ENCODE results near the gene RNF144A.
"Not testable (repeated sequence)": the region's sequence is repeated elsewhere in the genome, so short reads cannot be mapped to it uniquely, and the experiment has no call there.

The RNF144A gene

GRCh38 chr2:6887751-6888192, 29.4 kb upstream of the RNF144A start:
- H3K4me3 ChIP-seq (ENCODE audit: low read length) = no peak overlapping the region
- TF ChIP-seq CTCF (conservative IDR thresholded peaks at IDR 0.05; ENCODE audit: low read length) = no peak
- DNase-seq (ENCODE audit: low read depth) = no peak

GRCh38 chr2:6888724-6889123, 28.5 kb upstream of the RNF144A start:
- no peak for DNase-seq (ENCODE audit: low read depth)
- H3K4me3 ChIP-seq (ENCODE audit: low read length) = no peak overlapping the region
- no peak for TF ChIP-seq CTCF (conservative IDR thresholded peaks at IDR 0.05; ENCODE audit: low read length)

GRCh38 chr2:6893876-6894482, 23.2 kb upstream of the RNF144A start:
- DNase-seq (ENCODE audit: low read depth) = no peak
- no peak for TF ChIP-seq CTCF (conservative IDR thresholded peaks at IDR 0.05; ENCODE audit: low read length)
- no peak overlapping the region for H3K4me3 ChIP-seq (ENCODE audit: low read length)

GRCh38 chr2:6896930-6897759, 20.1 kb upstream of the RNF144A start:
- no peak overlapping the region for H3K4me3 ChIP-seq (ENCODE audit: low read length)
- peak; percentile 62; the same call in 1 of the 2 replicates for TF ChIP-seq CTCF (conservative IDR thresholded peaks at IDR 0.05; ENCODE audit: low read length)
- peak; percentile 47 for DNase-seq (ENCODE audit: low read depth)

GRCh38 chr2:6902581-6902980, 14.6 kb upstream of the RNF144A start:
- not testable (repeated sequence) for DNase-seq (ENCODE audit: low read depth); H3K4me3 ChIP-seq (ENCODE audit: low read length)

GRCh38 chr2:6905668-6906067, 11.5 kb upstream of the RNF144A start:
- TF ChIP-seq CTCF (conservative IDR thresholded peaks at IDR 0.05; ENCODE audit: low read length) = no peak
- DNase-seq (ENCODE audit: low read depth) = no peak

GRCh38 chr2:6906165-6906741, 11.0 kb upstream of the RNF144A start:
- no peak for DNase-seq (ENCODE audit: low read depth)
- TF ChIP-seq CTCF (conservative IDR thresholded peaks at IDR 0.05; ENCODE audit: low read length) = no peak
- H3K4me3 ChIP-seq (ENCODE audit: low read length) = no peak overlapping the region

More at GRCh38 chr2:6905668-6906067, 11.5 kb upstream of the RNF144A start:
- no peak overlapping the region for H3K4me3 ChIP-seq (ENCODE audit: low read length)
